ENCODE measurements around the gene GPR132.

GPR132 gene

DNA sequence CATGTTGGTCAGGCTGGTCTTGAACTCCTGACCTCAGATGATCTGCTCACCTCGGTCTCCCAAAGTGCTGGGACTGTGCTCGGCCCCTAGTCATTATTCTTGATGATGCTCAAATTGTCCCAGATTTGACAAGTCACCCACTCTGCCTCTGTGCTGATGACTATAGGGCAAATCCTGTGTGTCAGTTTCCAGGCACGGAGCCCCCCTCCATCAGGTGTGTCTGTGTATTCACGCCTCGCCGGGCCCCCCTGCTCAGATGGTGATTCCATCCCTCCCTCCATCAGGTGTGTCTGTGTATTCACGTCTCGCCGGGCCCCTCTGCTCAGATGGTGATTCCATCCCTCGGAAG lies 4.3 kb upstream of the GPR132 start:
- DNase-seq (ENCODE audit: low read depth), result no peak
- TF ChIP-seq, protein P1, sequence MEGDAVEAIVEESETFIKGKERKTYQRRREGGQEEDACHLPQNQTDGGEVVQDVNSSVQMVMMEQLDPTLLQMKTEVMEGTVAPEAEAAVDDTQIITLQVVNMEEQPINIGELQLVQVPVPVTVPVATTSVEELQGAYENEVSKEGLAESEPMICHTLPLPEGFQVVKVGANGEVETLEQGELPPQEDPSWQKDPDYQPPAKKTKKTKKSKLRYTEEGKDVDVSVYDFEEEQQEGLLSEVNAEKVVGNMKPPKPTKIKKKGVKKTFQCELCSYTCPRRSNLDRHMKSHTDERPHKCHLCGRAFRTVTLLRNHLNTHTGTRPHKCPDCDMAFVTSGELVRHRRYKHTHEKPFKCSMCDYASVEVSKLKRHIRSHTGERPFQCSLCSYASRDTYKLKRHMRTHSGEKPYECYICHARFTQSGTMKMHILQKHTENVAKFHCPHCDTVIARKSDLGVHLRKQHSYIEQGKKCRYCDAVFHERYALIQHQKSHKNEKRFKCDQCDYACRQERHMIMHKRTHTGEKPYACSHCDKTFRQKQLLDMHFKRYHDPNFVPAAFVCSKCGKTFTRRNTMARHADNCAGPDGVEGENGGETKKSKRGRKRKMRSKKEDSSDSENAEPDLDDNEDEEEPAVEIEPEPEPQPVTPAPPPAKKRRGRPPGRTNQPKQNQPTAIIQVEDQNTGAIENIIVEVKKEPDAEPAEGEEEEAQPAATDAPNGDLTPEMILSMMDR (conservative IDR thresholded peaks at IDR 0.05; ENCODE audit: low read depth, low read length), result no peak
- no peak overlapping the region for H3K4me3 ChIP-seq (ENCODE audit: low read depth, low read length)

DNA sequence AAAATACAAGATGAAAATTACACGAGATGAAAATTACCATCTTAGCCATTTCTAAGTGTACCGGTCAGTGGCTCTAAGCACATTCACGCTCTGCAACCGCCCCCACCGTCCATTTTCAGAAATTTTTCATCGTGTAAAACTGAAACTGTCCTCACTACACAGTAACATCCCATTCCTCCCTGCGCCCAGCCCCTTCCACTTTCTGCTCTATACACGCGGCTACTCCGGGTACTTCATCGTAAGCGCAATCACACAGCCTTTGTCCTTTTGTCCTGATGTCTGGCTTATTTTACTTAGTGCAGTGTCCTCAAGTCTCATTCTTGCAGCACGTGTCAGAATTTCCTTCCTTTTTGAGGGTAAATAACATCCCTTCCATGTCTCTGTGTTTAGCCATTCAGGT lies 3.6 kb upstream of the GPR132 start:
- H3K4me3 ChIP-seq (ENCODE audit: low read depth, low read length), result no peak overlapping the region
- TF ChIP-seq, protein P1 (conservative IDR thresholded peaks at IDR 0.05; ENCODE audit: low read depth, low read length), result no peak
- no peak for DNase-seq (ENCODE audit: low read depth)

DNA sequence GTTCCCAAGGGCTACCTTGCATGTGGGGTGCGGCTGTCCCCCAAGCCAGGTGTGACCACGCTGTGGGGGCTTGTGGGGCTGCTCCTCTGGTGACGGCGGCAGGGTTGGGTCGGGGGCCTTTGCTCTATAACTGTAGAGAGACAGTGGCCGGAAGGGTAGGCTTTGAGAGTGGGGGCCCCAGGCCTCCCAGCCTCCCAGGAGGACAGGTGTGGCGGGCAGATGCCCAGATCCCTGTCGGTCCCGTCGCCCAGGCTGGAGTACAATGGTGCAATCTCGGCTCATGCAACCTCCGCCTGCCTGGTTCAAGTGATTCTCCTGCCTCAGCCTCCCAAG lies 2.7 kb upstream of the GPR132 start:
- H3K4me3 ChIP-seq (ENCODE audit: low read depth, low read length), result no peak overlapping the region
- TF ChIP-seq, protein P1 (conservative IDR thresholded peaks at IDR 0.05; ENCODE audit: low read depth, low read length), result no peak
- no peak for DNase-seq (ENCODE audit: low read depth)

DNA sequence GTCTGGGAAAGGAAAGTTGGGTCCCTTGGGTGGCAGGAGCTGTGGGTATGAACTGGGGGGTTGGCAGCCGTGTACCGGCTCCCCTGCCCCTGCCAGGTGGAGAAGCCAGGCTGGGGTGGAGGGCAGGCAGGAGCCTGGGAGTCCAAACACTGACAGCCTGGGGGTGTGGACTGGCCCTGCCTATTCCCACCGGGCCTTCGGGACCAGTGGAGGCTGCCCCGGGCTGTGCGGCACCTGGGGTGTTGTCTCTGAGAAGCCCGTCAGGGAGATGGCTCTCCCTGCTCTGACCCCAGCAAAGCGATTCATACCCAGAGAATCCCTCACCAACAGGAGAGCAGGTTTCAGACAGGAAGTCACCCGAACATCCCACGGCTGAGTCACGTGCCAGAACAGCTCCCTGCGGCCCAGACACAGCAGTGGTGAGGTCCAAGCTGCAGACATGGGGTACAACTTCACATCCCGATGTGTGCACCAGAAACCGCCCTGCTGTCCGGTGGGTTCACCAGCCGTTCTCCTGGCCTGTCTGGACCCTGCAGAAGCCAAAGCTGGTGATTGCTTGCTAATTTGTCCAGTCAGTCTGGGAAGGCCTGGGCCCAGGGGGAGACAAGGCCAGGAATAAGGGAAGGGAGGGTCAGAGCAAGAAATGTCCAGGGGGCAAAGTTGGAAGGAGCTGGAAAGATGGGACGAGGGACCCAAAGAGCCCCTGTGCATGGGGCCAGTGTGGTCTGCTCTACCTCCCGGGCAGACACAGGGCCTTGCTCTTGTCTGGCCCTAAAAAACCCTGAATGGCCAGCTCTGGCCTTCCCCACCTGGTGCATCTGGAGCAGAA lies 2.1 kb upstream of the GPR132 start:
- no peak overlapping the region for H3K4me3 ChIP-seq (ENCODE audit: low read depth, low read length)
- TF ChIP-seq, protein P1 (conservative IDR thresholded peaks at IDR 0.05; ENCODE audit: low read depth, low read length), result no peak
- DNase-seq (ENCODE audit: low read depth), result peak; percentile 42

DNA sequence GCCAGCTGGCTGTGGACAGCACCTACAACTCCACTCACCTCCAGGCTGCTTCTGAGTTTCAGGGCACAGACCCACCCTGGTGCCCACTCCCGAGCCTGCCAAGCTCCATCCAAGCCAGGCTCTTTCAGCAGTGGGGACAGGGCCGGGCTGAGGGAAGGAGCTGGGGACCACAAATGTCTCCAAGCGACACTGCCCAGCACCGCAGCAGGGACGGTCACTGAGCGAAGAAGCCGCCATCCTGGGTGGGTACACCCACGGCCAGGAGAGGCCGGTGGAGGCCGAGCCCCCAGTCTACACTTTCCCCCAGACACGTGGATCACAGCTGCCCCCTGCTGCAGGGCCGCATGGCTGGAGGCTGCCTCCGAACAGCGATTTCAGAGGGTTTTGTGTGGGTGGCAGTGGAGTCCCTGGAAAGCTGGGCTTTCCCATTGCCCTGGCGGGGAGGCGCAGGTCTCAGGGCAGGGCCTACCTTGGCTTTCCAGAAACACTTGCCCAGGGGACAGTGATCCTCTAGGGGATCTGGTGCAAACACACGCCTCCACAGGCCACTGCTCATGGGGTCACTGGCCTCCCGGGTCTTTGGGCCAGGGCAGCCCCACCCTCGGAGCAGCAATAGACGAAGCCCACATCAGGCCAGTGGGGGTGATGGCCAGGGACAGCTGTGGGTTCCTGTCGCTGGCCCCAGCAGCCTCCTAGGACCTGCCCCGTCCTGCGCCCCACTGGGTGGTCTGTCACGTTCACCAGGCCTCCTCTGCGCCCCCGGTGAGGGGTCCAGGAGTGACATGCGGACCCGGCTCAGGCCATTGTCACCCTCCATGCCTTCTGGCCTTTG lies 1.2 kb upstream of the GPR132 start:
- H3K4me3 ChIP-seq (ENCODE audit: low read depth, low read length), result no peak overlapping the region
- TF ChIP-seq, protein P1 (conservative IDR thresholded peaks at IDR 0.05; ENCODE audit: low read depth, low read length), result no peak
- no peak for DNase-seq (ENCODE audit: low read depth)

DNA sequence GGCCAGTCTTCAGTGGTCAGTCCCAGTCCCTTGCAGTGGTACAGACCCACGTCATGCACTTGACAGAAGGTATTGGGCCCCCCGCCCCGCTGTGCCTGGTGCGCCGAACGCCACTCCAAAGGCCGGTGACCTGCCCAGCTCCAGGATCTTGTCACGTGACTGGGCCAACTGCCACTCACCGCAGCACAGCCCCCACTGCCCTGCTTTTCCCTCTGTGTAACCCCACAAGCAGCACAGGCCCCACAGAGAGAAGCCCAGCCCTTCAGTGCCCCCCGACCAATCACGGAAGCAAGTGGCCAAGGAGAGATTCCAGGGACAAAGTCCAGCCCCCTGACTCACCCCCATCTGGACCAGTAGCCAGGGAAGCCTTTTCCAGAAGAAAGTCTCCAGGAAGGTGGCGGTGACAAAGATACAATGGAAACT lies 498 bp downstream of the GPR132 start:
- TF ChIP-seq, protein P1 (conservative IDR thresholded peaks at IDR 0.05; ENCODE audit: low read depth, low read length), result no peak
- no peak overlapping the region for H3K4me3 ChIP-seq (ENCODE audit: low read depth, low read length)
- no peak for DNase-seq (ENCODE audit: low read depth)
